ENCODE measurements around the gene LRRC10B. TPM values are rescaled to one million over a fixed set of nuclear protein-coding genes. Genes with fewer than 3 reads are reported as not detected.

LRRC10B gene
- total RNA-seq, 2 experiments from 2014 or later: not detected

DNA sequence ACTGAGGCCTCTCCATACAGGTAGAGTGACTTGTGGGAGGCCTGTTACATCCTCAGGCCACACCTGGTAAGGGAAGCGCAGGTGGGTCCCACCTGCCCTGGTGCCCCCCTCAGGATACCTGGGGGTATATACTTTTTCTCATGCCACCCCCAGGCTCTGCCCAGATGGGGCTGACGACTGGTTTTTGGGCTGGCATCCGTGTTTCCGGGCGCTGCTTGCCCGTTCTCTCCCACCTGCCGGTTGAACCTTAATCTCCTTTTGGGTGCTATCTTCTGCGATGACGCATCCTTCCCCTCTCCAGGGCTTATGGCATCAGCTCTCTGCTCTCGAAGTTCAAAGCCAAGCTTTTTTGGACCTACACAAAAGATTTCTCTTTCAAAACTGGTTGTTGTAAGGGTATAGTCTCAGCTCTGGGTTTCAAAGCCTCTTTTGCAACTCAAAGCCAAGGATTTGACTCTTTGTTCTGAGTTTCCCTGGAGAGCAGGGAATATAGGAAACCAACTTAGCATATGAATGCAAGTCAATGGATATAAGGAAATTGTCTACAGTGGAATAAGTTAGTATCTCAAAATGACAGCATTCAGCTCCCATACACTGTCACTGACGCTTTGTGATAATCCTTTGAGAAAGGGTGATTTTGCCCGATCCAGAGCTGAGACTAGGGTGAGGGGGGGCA, 8.6 kb upstream of the LRRC10B start:
- intact Hi-C loops (cut with micrococcal nuclease): no loop called here
- no peak overlapping the region for H3K27ac Mint-ChIP-seq
- peaks cover 1% of the 10 kb centered on the region for H3K27me3 Mint-ChIP-seq
- TF ChIP-seq CTCF (IDR thresholded peaks at IDR 0.05): no peak
- no peaks in the 10 kb centered on the region for H3K36me3 Mint-ChIP-seq (ENCODE audit: low read depth)
- POLR2A ChIA-PET: no interaction called here
- CTCF ChIA-PET: interaction anchor here (1.2 to 2.0 kb wide), 4 partner anchors 13 to 32 kb away, joined by 3 to 11 read pairs (median 4); no protein-coding TSS in a partner anchor
- no peaks in the 10 kb centered on the region for H3K4me1 Mint-ChIP-seq (ENCODE audit: low read depth)
- no peaks in the 10 kb centered on the region for H3K9me3 Mint-ChIP-seq
- no peak for ATAC-seq
- DNase-seq: no peak
- no peak overlapping the region for H3K4me3 Mint-ChIP-seq

DNA sequence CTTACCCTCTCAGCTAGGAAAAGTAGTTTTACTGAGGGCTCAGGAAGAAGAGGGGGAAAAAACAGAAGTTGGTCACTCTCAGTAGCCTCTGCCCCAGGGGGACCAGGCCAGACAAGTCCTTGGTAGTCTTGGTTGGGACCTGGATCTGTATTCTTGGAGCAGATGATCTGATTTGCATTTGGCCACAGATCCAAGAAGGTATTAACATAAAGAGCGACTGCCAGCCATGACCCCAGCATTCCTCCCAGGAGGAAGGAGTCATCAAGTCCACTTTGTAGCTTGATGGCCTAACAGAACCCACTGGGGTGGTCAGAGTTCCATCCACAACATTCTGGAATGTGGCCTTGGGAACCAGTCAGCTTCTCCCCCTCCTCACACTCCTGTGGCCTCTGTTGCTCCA, 6.0 kb upstream of the LRRC10B start:
- intact Hi-C loops (cut with micrococcal nuclease): no loop called here
- Mint-ChIP-seq H3K27ac (no peak overlapping the region), H3K4me1 (ENCODE audit: low read depth) (no peaks in the 10 kb centered on the region), H3K27me3 (peaks cover 17% of the 10 kb centered on the region), H3K4me3 (no peak overlapping the region), H3K36me3 (ENCODE audit: low read depth) (no peaks in the 10 kb centered on the region), H3K9me3 (no peaks in the 10 kb centered on the region)
- ChIA-PET CTCF (interaction anchor here (0.7 to 2.4 kb wide), 4 partner anchors 15 to 25 kb away, joined by 3 to 19 read pairs (median 6); no protein-coding TSS in a partner anchor), POLR2A (interaction anchor here (1.3 kb wide), 1 partner anchor 9 kb away, joined by 4 read pairs; no protein-coding TSS in a partner anchor)
- ATAC-seq (no peak), DNase-seq (no peak)
- TF ChIP-seq CTCF (IDR thresholded peaks at IDR 0.05): no peak

- Mint-ChIP-seq H3K27ac (no peak overlapping the region), H3K9me3 (no peaks in the 10 kb centered on the region), H3K4me3 (no peak overlapping the region), H3K4me1 (ENCODE audit: low read depth) (no peaks in the 10 kb centered on the region), H3K36me3 (ENCODE audit: low read depth) (no peaks in the 10 kb centered on the region), H3K27me3 (peaks cover 25% of the 10 kb centered on the region)
- no peak for TF ChIP-seq CTCF (IDR thresholded peaks at IDR 0.05)
- ATAC-seq (no peak), DNase-seq (no peak)
- ChIA-PET CTCF (interaction anchor here (0.9 to 2.4 kb wide), 3 partner anchors 14 to 21 kb away, joined by 3 to 19 read pairs (median 8); no protein-coding TSS in a partner anchor), POLR2A (interaction anchor here (1.3 kb wide), 1 partner anchor 8 kb away, joined by 4 read pairs; no protein-coding TSS in a partner anchor)
- intact Hi-C loops (cut with micrococcal nuclease): no loop called here
Measured at GRCh38 chr11:61503135-61503770, 5.3 kb upstream of the LRRC10B start.

DNA sequence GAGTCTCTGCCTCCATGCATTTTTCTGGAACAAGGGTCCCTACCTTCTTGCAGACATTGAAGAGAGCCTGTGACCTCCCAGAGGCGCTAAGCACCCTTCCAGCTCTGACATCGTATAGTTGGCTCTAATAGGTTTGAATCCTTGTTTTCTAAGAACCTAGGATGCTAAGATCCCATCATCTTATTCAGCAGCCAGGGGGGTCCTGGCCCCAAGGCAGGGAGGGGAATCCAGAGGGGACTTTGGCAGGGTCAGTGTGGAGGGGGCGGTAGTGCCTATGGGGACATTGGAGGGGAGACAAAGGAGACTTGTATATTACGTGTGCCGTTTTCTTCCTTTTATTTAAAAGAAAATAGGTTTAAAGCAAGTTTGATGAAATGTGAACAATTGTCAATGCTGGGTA, 3.4 kb upstream of the LRRC10B start:
- no peak overlapping the region for H3K27ac Mint-ChIP-seq
- ATAC-seq (no peak), DNase-seq (no peak)
- ChIA-PET CTCF (interaction anchor here (1.8 kb wide), 1 partner anchor 12 kb away, joined by 11 read pairs; no protein-coding TSS in a partner anchor), POLR2A (no interaction called here)
- no peak overlapping the region for H3K4me3 Mint-ChIP-seq
- no peaks in the 10 kb centered on the region for H3K36me3 Mint-ChIP-seq (ENCODE audit: low read depth)
- no peaks in the 10 kb centered on the region for H3K9me3 Mint-ChIP-seq
- no peak for TF ChIP-seq CTCF (IDR thresholded peaks at IDR 0.05)
- intact Hi-C loops (cut with micrococcal nuclease): no loop called here
- no peaks in the 10 kb centered on the region for H3K4me1 Mint-ChIP-seq (ENCODE audit: low read depth)
- peaks cover 29% of the 10 kb centered on the region for H3K27me3 Mint-ChIP-seq

DNA sequence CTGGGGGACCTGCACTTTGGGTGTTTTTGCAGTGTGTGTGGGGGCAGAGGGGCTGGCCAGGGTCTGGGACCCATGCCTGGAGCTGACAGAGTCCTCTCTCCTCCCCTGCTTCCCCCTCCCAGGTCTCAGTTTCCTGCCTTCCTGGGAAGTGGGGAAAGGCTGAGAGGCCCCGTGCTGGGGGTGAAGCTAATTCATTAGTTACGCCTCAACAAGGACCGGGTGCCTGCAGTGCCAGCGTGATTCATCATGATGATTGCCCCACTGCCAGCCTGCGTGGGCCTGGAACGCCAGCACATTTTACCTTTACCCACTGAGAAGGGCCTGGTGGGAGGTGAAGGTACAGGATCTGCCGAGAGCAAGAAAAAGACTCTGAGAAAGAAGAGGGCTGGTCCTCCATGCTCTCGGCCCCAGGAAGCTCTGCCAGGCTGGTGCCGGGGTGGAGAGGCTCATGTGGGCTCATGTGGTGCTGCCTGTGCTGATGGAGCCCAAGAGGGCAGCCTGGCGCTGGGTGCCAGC, 2.9 kb upstream of the LRRC10B start:
- ChIA-PET POLR2A (interaction anchor here (0.6 kb wide), 1 partner anchor 22 kb away, joined by 3 read pairs; no protein-coding TSS in a partner anchor), CTCF (interaction anchor here (1.8 kb wide), 1 partner anchor 12 kb away, joined by 11 read pairs; no protein-coding TSS in a partner anchor)
- peaks cover 33% of the 10 kb centered on the region for H3K27me3 Mint-ChIP-seq
- H3K4me3 Mint-ChIP-seq: no peak overlapping the region
- TF ChIP-seq CTCF (IDR thresholded peaks at IDR 0.05): no peak
- ATAC-seq (no peak), DNase-seq (no peak)
- no peak overlapping the region for H3K27ac Mint-ChIP-seq
- intact Hi-C loops (cut with micrococcal nuclease): no loop called here
- H3K9me3 Mint-ChIP-seq: no peaks in the 10 kb centered on the region
- no peaks in the 10 kb centered on the region for H3K4me1 Mint-ChIP-seq (ENCODE audit: low read depth)
- H3K36me3 Mint-ChIP-seq (ENCODE audit: low read depth): no peaks in the 10 kb centered on the region

Measured in activated CD8-positive, alpha-beta T cell treated with anti-CD3 and anti-CD28 coated beads for 36 hours (primary cell).